GM21717 (cell line): ENCODE results near the gene TSPO.
"Not testable (repeated sequence)": the region's sequence is repeated elsewhere in the genome, so short reads cannot be mapped to it uniquely, and the experiment has no call there.

Experiments used
- ATAC-seq: cut with Tn5 transposase; IDR thresholded peaks from one replicate; pipeline ENCODE4 v1.9.1; 2021; ENCODE audit warnings: mild to moderate bottlenecking, moderate library complexity; ENCODE audit not compliant: unreplicated experiment

TSPO gene

DNA sequence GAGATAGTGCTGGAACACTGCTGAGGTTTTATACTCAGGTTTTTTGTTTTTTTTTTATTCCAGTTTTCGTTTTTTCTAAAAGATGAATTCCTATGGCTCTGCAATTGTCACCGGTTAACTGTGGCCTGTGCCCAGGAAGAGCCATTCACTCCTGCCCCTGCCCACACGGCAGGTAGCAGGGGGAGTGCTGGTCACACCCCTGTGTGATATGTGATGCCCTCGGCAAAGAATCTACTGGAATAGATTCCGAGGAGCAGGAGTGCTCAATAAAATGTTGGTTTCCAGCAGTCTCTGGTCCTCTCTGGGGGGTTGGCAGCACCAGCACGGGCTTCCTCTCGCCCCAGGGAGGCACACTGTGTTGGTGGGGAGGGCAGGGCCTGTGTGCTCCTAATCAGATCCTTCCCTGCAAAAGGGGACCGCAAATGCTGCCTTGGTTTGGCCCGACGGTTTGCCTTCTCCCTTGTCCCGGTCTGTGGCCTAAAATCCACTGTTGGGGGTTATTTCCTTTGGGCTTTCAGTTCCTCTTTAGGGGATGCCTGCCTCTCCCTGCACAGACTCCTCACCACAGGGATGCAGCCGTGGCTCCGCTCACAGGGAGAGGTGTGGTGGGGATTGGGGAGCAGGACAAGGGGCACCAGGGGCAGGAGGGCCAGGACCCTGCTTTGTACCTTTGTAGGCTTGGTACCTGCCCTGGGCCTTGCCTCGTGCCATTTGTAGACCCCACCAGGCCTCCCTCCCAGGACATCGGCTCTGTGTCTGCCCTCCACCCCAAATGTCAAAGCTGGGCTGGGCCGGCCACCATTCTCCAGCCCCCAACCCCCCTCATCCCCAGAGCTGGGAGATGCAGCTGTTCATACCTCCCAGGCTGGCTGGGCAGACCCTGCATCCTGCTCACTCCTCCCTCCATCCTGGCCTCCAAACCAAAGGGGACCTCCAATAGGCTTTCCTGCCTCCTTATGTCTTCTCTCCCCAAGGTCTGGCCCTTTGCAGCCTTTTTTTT lies 21.6 kb upstream of the TSPO start:
- ATAC-seq, result no peak

DNA sequence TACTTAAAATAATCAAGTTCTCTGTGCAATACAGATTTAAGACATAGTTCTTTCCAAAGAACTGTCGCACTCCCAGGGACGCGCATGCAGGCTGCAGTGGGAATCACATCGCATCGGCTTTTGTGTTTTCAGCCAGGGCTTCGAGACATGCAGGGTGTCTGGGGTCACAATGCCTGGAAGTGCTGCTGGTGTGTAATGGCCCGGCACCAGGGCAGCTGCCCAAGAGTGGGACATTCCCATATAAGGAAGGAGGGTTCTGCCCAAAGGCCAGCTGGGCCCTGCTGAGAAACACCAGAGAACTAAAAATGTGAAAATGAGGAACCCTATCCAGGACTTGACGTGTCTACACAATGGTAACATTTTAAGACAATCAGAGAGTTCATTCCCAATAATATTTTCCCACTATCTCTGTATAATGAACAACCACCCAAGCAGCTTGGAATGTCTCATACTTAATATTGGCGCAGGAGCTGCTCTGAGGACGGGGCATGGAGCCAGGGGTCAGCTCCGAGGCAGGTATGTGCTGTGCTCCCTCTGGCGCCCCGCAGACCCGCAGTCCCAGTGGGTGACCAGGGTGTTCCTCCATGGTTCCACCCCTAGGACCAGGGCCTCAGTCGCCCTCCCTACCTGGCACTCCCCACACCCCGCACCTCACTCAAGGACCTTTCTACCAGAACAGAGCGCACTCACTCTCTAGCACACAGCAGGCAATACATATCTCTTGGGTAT lies 19.4 kb upstream of the TSPO start:
- no peak for ATAC-seq

DNA sequence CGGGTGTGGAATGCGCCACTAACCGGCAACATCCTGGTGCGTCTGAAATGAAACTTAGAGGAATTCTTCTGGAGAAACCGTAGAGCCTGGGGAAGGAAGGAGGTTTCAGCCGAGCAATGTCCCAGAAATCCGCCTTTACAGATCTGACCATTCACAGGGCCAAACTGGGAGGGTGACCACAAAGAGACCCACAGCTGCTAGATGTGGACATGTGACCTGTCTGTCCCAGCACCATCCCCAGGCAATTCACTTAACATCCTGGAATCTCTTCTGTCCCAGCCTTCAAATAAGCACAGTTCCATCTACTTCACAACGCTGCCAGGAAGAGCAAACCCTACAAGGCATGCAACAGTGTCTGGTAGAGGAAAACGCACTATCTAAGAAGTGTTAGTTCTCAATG lies 18.0 kb upstream of the TSPO start:
- no peak for ATAC-seq

DNA sequence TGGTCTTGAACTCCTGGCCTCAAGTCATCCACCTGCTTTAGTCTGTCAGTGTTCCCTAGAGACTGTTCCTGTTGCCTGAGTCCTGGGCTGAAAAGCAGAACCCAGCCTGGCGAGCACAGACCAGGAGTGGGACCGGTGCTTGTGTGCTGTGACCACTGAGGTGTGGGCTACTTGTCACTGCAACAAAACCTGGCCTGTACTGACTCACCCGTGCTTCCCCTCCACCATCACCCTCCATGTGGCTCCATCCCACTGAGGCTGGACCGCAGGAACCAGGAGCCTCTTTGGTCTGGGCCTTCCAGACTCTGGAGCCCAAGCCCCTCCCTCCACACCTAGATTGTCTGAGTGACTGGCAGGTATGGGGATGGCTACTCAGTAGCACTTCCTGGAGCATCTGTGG lies 16.8 kb upstream of the TSPO start:
- ATAC-seq, result no peak

DNA sequence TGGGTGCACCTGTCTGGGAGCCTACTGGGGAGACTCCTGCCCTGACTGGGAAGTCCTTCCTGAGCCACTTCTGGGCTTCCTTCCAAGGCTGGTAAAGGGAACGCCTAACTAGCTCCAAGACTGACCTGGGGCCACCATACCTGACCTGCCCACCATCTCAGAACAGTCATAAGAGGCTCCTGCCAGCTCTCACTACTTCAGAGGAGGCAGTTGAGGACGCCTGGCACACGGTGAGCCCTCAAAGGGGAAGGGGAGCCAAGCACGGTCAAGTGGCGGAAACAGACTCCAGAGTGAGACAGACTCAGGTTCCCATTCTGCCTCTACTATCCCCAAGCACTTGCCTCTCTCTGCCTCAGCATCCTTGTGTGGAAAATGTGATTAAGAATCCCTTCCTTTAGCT lies 15.8 kb upstream of the TSPO start:
- no peak for ATAC-seq

DNA sequence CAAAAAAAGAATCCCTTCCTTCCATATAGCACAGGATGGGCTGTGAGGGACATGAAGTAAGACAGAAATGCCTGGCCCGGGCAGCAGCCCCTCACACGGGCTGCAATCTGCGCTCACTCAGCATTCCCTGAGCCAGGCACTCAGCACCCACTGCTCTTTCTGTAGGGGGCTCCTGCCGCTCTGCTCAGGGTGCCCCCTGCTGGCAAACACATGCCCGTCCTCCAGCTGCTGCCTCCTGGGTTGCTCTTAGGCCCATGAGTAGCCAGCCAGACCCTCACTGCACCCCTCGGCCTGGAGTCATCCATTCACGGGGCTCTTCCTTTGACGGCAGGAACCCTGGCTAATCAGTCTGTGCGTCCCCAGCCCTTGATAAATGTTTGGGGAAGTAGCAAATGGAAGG lies 15.1 kb upstream of the TSPO start:
- no peak for ATAC-seq

DNA sequence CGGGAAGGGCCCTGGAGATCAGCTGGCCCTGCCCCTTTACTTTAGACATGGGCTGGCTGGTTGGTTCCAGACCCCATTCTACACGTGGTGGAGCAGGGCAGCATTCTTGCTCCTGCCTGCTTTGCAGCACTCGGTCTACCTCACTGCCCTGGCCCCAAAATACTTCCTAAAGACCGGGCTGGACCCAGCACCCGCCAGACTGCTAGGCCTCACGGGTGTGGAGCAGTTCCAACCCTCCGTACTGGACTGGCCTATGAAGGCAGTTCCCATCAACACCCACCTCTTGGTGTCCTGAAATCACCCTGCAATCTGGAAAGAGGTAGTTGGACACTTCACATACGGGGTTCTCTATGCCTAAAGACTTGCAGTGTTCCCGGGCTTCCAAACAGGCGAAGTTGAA lies 14.6 kb upstream of the TSPO start:
- no peak for ATAC-seq

DNA sequence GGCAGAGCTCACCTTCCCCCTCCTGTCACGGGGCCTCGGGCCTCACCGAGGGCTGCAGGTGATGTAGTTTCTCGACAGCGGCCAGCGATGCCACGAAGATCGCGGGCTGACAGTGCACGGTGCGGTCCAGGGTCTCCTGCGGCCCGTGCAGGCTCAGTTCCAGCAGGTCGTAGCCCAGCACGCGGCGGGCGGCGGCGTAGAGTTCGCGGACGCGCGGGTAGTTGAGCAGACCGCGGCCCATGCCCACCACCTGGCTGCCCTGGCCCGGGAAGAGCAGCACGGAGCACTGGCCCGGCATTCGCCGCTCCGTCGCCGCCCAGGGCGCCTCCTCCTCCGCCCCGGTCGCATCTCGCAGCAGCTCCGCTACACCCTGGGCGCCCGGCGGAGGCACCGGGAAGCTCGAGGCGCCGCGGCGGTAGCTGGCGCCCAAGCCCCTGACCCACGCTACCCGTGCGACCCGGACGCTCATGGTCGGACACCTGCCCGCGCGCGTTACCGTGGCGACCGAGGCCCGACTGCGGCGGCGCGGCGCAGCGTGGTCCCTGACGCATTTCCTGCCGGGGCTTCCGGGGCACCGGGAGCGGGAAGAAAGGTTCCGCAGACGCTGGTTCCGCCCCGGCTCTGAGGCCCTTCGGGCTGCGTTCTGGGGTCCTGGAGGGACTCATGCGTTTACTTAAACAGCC lies 8.3 kb upstream of the TSPO start, which contains the start of gene MCAT:
TSS of gene MCAT (minus strand) at position 519 of the 683 bp plus-strand sequence. CDS start at position 469, 50 bp downstream.
- peak; percentile 69 for ATAC-seq

DNA sequence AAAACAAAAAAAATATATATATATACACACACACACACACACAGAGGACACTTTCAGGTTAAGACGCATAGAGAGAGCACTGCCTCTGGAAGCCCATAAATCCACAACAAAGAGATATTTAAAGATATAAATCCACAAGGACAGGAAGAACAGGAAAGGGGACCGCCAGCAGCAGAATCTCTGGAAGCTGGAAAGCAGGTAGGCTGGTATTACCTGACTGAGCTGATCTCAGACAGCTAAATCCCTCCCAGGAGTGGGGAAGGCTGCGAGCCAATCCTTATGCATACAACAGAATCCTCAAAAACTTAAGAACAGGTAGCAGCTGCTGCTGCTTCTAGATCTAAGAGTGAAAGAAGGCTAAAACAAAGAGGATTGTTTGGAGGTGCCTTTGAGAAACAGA lies 6.4 kb upstream of the TSPO start:
- no peak for ATAC-seq

DNA sequence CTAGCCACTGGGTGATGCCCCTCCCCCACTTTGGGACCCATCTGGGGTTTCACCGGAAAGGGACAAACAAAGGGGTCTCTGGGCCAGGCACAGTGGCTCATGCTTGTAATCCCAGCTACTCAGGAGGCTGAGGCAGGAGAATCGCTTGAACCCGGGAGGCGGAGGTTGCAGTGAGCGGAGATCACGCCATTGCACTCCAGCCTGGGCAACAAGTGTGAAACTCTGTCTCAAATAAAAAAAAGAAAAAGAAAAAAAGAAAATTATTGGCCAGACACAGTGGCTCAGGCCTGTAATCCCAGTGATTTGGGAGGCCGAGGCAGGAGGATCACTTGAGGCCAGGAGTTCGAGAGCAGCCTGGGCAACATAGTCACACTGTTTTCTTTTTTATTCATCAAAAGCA lies 6.0 kb upstream of the TSPO start:
- ATAC-seq, result not testable (repeated sequence)

DNA sequence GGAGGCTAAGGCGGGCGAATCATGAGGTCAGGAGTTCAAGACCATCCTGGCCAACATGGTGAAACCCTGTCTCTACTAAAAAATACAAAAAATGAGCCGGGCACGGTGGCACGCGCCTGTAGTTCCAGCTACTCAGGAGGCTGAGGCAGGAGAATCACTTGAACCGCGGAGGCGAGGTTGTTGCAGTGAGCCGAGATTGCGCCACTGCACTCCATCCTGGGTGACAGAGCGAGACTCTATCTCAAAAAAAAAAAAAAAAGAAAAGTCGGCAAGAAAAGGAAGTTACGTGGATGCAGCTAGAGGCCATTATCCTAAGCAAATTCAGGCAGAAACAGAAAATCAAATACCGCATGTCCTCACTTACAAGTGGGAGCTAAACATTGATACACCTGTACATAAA lies 5.0 kb upstream of the TSPO start:
- ATAC-seq, result not testable (repeated sequence)

DNA sequence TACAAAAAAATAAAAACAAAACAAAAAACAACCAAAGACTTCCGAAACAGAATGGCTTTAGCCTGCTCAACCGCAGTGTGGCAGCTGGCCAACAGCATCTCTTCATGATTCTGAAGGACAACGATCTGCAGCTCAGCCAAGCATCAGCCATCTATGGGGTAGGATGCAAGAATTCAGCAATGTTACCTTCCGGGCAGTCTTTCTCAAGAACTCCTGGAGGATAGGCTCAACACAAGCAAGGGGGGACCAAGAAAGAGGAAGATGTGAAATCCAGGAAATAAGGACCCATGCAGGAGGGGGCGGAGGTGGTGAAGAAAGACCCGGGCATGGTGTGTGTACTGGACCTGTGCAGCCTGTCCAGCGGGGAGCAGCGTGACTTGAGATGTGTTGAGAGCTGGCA lies 3.5 kb upstream of the TSPO start:
- no peak for ATAC-seq

DNA sequence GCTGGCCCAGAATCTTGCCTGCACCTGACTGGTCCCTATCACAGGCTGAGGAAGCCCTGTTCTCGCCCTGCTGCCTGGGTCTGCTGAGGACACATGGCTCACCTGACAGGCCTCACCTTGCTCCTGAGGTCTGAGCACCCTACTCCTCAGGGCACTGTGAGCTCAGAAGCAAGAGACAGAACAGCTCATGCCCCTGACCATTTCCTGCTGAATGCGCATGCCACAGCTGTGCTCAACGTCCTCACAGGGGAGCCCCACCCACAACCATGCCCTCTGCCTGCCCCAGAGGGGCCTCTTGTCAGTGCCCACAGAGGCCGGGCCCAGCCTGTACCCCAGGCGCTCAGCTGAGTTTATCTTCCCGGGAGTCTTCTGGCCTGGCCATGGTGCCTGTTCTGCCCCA lies 2.8 kb upstream of the TSPO start:
- ATAC-seq, result no peak

DNA sequence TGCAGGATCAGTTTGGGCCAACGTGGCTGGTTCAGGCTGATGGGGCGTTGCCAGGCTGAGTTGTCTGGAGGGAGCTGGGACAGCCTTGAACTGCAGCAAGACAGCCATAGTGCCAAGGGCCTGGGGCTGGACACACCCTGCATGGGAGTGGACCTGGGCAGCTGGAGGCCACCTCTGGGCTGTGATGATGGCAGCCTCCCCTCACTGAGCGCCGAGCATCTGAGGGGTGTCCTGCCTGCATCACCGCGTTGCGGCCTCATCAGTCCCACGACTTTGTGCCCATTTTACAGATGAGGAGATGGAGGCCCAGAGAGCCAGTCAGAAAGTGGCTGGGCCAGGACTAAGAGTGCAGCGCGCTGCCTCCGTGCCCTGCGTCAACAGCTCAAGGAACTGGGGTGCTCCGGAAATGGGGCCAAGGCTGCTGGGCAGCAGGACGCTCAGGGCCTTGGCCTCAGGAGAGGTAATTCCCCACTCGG lies 590 bp upstream of the TSPO start:
- no peak for ATAC-seq

DNA sequence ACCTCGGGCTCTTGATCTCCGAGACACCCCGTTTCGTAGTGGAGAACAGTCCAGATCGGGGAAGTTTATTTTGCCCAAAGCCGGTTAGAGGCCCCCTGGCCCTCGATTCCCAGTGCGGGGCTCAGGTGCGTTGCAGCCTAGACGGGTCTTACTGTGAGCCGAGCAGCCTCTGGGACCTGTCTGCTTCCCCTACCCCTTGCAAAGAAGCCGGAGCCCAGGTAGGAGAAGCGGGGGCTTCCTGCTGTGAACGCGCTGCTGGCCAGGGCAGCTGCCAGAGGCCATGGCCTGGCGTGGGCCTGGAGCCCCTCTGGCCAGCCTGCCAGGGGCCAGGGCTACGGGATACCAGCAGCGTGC lies 621 bp downstream of the TSPO start:
- no peak for ATAC-seq

DNA sequence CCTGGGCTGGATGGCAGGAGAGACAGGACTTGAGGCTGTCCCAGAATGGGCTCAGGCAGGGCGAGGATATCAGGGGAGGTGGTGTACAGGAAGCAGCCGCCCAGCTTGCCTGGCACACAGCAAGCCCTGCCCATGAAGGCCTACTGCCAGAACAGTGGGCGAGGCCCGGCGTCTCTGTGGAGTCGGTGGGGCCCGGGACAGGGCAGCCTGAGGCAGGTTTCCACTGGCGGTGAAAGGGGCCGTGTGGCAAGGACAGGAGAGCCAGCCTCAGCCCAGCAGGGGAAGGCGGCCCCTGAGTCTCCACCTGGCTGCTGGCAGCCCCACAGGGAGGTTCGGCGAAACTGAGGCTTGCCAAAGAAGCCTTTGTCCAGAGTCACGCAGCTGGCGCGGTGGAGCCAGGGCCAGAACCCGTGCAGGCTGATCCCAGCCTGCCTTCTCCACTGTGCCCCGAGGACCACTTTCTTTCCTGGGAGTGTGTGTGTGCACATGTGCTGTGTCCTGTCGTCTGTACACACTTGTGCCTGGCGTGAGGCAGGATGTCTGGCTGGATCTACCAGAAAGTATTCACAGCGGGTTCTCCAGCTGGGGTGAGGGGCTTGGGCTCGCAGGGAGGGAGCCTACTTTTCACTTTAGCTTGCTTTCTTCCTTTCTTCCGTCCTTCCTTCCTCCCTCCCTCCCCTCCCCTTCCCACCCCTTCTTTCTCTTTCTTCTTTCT lies 1.2 kb downstream of the TSPO start:
- no peak for ATAC-seq

DNA sequence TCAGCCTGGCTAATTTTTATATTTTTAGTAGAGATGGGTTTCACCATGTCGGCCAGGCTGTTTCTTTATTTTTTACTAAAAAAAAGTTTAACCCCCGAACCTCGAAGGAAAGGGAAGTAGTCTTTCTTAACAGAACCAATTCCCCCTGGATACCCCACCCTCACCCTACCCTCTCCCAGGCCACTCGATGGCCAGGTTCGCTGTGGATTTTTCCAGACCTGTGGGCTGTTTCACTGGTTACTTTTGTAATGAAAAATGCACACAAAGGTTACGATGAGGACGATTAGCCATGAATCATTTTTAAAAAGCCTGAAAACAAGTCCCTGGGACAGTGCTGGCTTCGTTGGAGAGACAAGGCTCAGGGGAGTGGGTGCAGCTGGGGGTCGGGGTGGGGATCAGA lies 2.5 kb downstream of the TSPO start:
- no peak for ATAC-seq

DNA sequence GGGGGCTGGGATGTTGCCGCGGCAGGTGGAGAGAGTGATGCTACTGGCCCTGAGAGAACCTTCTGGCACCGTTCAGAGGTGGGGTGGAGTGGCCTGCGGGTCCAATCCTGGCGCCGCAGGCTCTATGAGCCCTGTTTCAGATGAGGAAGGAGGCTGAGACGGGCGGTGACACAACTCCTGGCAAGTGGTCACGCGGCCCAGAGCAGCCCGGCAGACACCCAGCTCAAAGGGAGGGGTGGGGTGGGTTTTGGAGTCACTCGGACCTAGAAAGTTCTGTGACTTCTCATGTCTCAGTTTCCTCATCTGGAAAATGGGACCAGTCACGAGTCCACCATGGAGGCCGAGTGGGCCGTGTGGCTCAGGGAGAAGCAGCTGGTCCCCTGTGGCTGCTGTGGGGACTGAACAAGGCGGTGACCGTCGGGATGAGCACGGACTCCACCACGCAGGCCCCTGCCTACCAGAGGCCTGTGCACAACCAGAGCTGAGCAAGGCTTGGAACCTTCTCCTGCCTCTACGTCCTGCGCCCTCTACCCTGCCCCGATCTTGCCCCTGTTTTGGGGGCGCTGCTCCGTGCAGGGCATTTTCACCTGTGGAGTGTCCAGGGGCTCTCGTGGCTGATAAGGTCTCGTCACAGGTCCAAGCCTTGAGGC lies 3.7 kb downstream of the TSPO start:
- ATAC-seq, result no peak

DNA sequence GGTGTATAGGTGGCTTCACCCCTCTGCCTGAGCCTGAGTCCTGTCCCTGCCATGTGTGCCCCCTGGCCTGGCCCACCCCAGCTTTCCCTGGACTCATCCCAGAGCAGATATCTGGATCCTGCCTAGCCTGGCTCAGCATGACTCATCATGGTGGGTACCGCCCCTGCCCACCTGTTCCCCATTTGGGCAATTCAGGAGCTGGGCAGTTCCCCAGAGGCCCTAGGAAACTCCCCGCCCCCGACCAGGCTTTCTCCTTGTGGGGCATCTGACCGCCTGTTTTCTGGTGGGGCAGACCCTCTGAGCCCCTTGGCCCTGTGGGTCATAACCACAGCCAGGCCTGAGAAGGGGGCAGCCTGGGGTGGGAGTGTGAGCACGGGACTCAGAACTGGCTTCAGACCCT lies 4.4 kb downstream of the TSPO start:
- ATAC-seq, result no peak

DNA sequence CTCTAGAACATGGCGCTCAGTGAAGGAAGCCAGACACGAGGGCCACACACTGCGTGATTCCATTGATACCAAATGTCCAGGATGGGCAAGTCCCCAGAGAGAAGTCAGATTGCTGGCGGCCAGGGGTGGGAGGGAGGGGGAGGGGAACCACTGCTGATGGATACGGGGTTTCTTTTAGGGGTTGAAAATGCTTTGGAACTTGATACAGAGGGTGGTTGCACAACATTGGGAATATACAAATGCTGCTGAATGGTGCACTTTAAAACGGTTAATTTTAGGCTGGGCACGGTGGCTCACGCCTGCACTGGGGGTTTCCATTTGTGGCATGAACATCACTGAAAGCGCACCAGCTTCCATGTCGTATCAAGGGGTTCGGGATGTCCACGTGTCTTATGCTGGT lies 5.1 kb downstream of the TSPO start:
- ATAC-seq, result no peak
